Left ventricle myocardium inferior (tissue), 1 donor: Measurements from ENCODE around the gene UGT1A9. TPM values are rescaled to one million over a fixed set of nuclear protein-coding genes. Genes with fewer than 3 reads are reported as not detected.
"Not testable (repeated sequence)": the region's sequence is repeated elsewhere in the genome, so short reads cannot be mapped to it uniquely, and the experiment has no call there.

ENCODE experiments used
- DNase-seq: peaks from one replicate; pipeline ENCODE4 v3.0.0-alpha.2; 2020
- H3K27ac ChIP-seq: fragments of 200-600 bp; replicated peaks from 2 replicates; pipeline ENCODE4 v1.8.0; 2021
- H3K27me3 ChIP-seq: fragments of 200-600 bp; 2 replicates; pipeline ENCODE4 v1.8.0; 2021; ENCODE audit warnings: low read depth
- H3K36me3 ChIP-seq: fragments of 200-600 bp; 2 replicates; pipeline ENCODE4 v1.8.0; 2021
- H3K4me1 ChIP-seq: fragments of 200-600 bp; 2 replicates; pipeline ENCODE4 v1.8.0; 2021
- H3K4me3 ChIP-seq: fragments of 200-600 bp; 2 replicates; pipeline ENCODE4 v1.8.0; 2021; ENCODE audit warnings: mild to moderate bottlenecking, moderate library complexity
- H3K9me3 ChIP-seq: fragments of 200-600 bp; replicated peaks from 2 replicates; pipeline ENCODE4 v1.8.0; 2021
- CTCF ChIP-seq: fragments of 200-600 bp; IDR thresholded peaks from 2 replicates; pipeline ENCODE4 v1.8.0; 2021; ENCODE audit warnings: antibody characterized with exemption, mild to moderate bottlenecking, borderline replicate concordance
- intact Hi-C: fragments of 100-400 bp; cut with micrococcal nuclease; formaldehyde crosslinking; loops from one replicate; pipeline ENCODE4 v1.11.0; 2022
- total RNA-seq: library from RNA; stranded (reverse); fragmentation: NEBNext Ultra II Directional; extraction: Animal tissue kit (Norgen Biotek cat#: 25700); gene quantifications from one replicate; pipeline ENCODE4 v1.2.1, GENCODE V29; 2021
- donor health status: DM: no; HTN: yes; CAD: no; lungs with severe emphysema.

The UGT1A9 gene
- total RNA-seq, 1 donor from 2014 or later: not detected

- H3K36me3 ChIP-seq: no peaks in the 10 kb centered on the region
- intact Hi-C loops: no loop called here
- no peak for TF ChIP-seq CTCF
- H3K9me3 ChIP-seq: no peaks in the 10 kb centered on the region
- DNase-seq: no peak
- no peaks in the 10 kb centered on the region for H3K4me1 ChIP-seq
- no peak overlapping the region for H3K27ac ChIP-seq
- H3K4me3 ChIP-seq: no peak overlapping the region
- H3K27me3 ChIP-seq: peaks cover 55% of the 10 kb centered on the region
Measured at GRCh38 chr2:233740870-233741269, 69.2 kb downstream of the UGT1A9 start.

- no peaks in the 10 kb centered on the region for H3K4me1 ChIP-seq
- peaks cover 52% of the 10 kb centered on the region for H3K27me3 ChIP-seq
- H3K36me3 ChIP-seq: no peaks in the 10 kb centered on the region
- H3K27ac ChIP-seq: no peak overlapping the region
- no peak for TF ChIP-seq CTCF
- no peaks in the 10 kb centered on the region for H3K9me3 ChIP-seq
- no peak overlapping the region for H3K4me3 ChIP-seq
- intact Hi-C loops: no loop called here
- DNase-seq: no peak
Measured at GRCh38 chr2:233743464-233744259, 72.0 kb downstream of the UGT1A9 start.

GRCh38 chr2:233745073-233745755 lies 73.5 kb downstream of the UGT1A9 start:
- H3K4me3 ChIP-seq: no peak overlapping the region
- no peak overlapping the region for H3K27ac ChIP-seq
- no peaks in the 10 kb centered on the region for H3K4me1 ChIP-seq
- DNase-seq: no peak
- intact Hi-C loops: no loop called here
- TF ChIP-seq CTCF: no peak
- peaks cover 45% of the 10 kb centered on the region for H3K27me3 ChIP-seq
- H3K9me3 ChIP-seq: no peaks in the 10 kb centered on the region
- H3K36me3 ChIP-seq: no peaks in the 10 kb centered on the region

- H3K9me3 ChIP-seq, DNase-seq: not testable (repeated sequence)
Measured at GRCh38 chr2:233745838-233746237, 74.1 kb downstream of the UGT1A9 start.

GRCh38 chr2:233746475-233747282 lies 75.0 kb downstream of the UGT1A9 start:
- H3K4me3 ChIP-seq: no peak overlapping the region
- no peak overlapping the region for H3K27ac ChIP-seq
- no peaks in the 10 kb centered on the region for H3K4me1 ChIP-seq
- intact Hi-C loops: no loop called here
- no peak for TF ChIP-seq CTCF
- peaks cover 45% of the 10 kb centered on the region for H3K27me3 ChIP-seq
- H3K9me3 ChIP-seq: peaks cover 13% of the 10 kb centered on the region
- no peak for DNase-seq
- no peaks in the 10 kb centered on the region for H3K36me3 ChIP-seq

More at GRCh38 chr2:233745838-233746237, 74.1 kb downstream of the UGT1A9 start:
- peaks cover 46% of the 10 kb centered on the region for H3K27me3 ChIP-seq
- intact Hi-C loops, H3K36me3 ChIP-seq, H3K4me1 ChIP-seq, H3K4me3 ChIP-seq, H3K27ac ChIP-seq: not testable (repeated sequence)
